H1 (cell line): ENCODE data around the gene IGFBP4. TPM values are rescaled to one million over a fixed set of nuclear protein-coding genes. Genes with fewer than 3 reads are reported as not detected.

ENCODE experiments used
- CTCF ChIA-PET: fragments of 300-600 bp; sonication (Branson Sonifier 250); formaldehyde crosslinking; loops from one replicate; lab custom pipeline; 2021; ENCODE audit not compliant: partially characterized antibody; lab: Charles Lee
- POLR2A ChIA-PET: fragments of 300-600 bp; sonication (Branson Sonifier 250); formaldehyde crosslinking; loops from one replicate; lab custom pipeline; 2021; ENCODE audit warnings: inconsistent platforms; ENCODE audit not compliant: partially characterized antibody; lab: Charles Lee
- DNase-seq, 2 experiments: peaks; one replicate each; pipeline versions ENCODE4 v3.0.0 to v3.0.0-alpha.2; 2010 to 2022; ENCODE audit warnings: low spot score in 2 of 2, low read depth in 1 of 2, mixed read lengths in 1 of 2
- FAIRE-seq: peaks from 2 replicates; lab custom pipeline; 2011; peaks lifted over from hg19 to GRCh38; lab: Jason Lieb, UNC
- H2AFZ ChIP-seq: 2 replicates; pipeline ENCODE4 v1.8.1; 2012; ENCODE audit warnings: low read length, inconsistent platforms
- H2AK5ac ChIP-seq: 2 replicates; pipeline ENCODE4 v1.6.1; 2013; ENCODE audit warnings: low read depth, low read length
- H2BK120ac ChIP-seq: replicated peaks from 2 replicates; pipeline ENCODE3; 2013; ENCODE audit warnings: low read depth, low read length, inconsistent platforms
- H2BK12ac ChIP-seq: 2 replicates; pipeline ENCODE4 v1.6.1; 2013; ENCODE audit warnings: low read depth, low read length
- H2BK15ac ChIP-seq: 2 replicates; pipeline ENCODE4 v1.6.1; 2013; ENCODE audit warnings: low read length
- H2BK20ac ChIP-seq: 2 replicates; pipeline ENCODE4 v1.6.1; 2013; ENCODE audit warnings: low read length
- H2BK5ac ChIP-seq: 2 replicates; pipeline ENCODE4 v1.6.1; 2013; ENCODE audit warnings: low read depth, low read length
- H3K14ac ChIP-seq: 2 replicates; pipeline ENCODE4 v1.6.1; 2013; ENCODE audit warnings: inconsistent platforms; ENCODE audit not compliant: insufficient read length
- H3K18ac ChIP-seq: 2 replicates; pipeline ENCODE4 v1.6.1; 2013; ENCODE audit warnings: low read length; ENCODE audit errors: extremely low read depth
- H3K23ac ChIP-seq: 2 replicates; pipeline ENCODE4 v1.6.1; 2013; ENCODE audit warnings: inconsistent platforms; ENCODE audit not compliant: insufficient read length
- H3K23me2 ChIP-seq: 2 replicates; pipeline ENCODE4 v1.6.1; 2013; ENCODE audit warnings: low read depth, low read length
- H3K27ac ChIP-seq: 2 replicates; pipeline ENCODE4 v1.6.1; 2011; ENCODE audit warnings: low read depth, low read length, inconsistent platforms
- H3K27me3 ChIP-seq, 4 experiments: replicated peaks in 1 of 4; 1 replicate in 1 of 4; 2 replicates in 3 of 4; pipeline versions ENCODE4 v1.6.1 to v1.8.1; 2011 to 2013; ENCODE audit warnings: low read length in 3 of 4, mild to moderate bottlenecking in 3 of 4, inconsistent platforms in 2 of 4, mixed read lengths in 2 of 4, moderate library complexity in 1 of 4; ENCODE audit not compliant: control insufficient read depth in 3 of 4, insufficient read depth in 3 of 4; ENCODE audit errors: extremely low read depth in 1 of 4
- H3K36me3 ChIP-seq, 4 experiments: 2 replicates each; pipeline versions ENCODE4 v1.6.1 to v1.8.1; 2011 to 2013; ENCODE audit warnings: mild to moderate bottlenecking in 4 of 4, low read length in 3 of 4, moderate library complexity in 2 of 4, control low read depth in 1 of 4, inconsistent platforms in 1 of 4; ENCODE audit not compliant: insufficient read depth in 4 of 4, control insufficient read depth in 2 of 4
- H3K4ac ChIP-seq: replicated peaks from 2 replicates; pipeline ENCODE3; 2013; ENCODE audit warnings: low read length, low read depth, mixed read lengths, inconsistent platforms; ENCODE audit not compliant: insufficient read length
- H3K4me1 ChIP-seq, 4 experiments: replicated peaks in 1 of 4; 1 replicate in 1 of 4; 2 replicates in 3 of 4; pipeline versions ENCODE4 v1.6.1 to v1.8.1; 2011 to 2013; ENCODE audit warnings: low read length in 3 of 4, inconsistent platforms in 2 of 4, mixed read lengths in 1 of 4; ENCODE audit not compliant: insufficient read depth in 4 of 4, control insufficient read depth in 3 of 4
- H3K4me2 ChIP-seq, 2 experiments: 2 replicates each; pipeline versions ENCODE4 v1.6.1 to v1.8.1; 2011 to 2013; ENCODE audit warnings: low read depth in 2 of 2, low read length in 2 of 2, control low read depth in 1 of 2, inconsistent platforms in 1 of 2, mild to moderate bottlenecking in 1 of 2; ENCODE audit not compliant: insufficient read depth in 1 of 2
- H3K4me3 ChIP-seq, 4 experiments: fragments of 200-600, 300-600 bp in 1 of 4; sonication (generic), shearing (Covaris generic), sonication (Bioruptor Twin) in 1 of 4; 2 replicates each; pipeline versions ENCODE4 v1.5.1 to v1.8.1; 2011 to 2016; ENCODE audit warnings: low read length in 4 of 4, low read depth in 3 of 4, control low read depth in 2 of 4, inconsistent platforms in 2 of 4, mild to moderate bottlenecking in 2 of 4, mixed read lengths in 1 of 4, moderate library complexity in 1 of 4; ENCODE audit not compliant: insufficient read depth in 2 of 4; ENCODE audit errors: extremely low read depth in 1 of 4
- H3K56ac ChIP-seq: replicated peaks from 2 replicates; pipeline ENCODE3; 2013; ENCODE audit warnings: low read depth, mild to moderate bottlenecking, mixed read lengths, low read length, inconsistent platforms; ENCODE audit not compliant: insufficient read length
- H3K79me1 ChIP-seq: 2 replicates; pipeline ENCODE4 v1.6.1; 2013; ENCODE audit warnings: low read depth, low read length, control low read depth
- H3K79me2 ChIP-seq, 2 experiments: 2 replicates each; pipeline versions ENCODE4 v1.6.1 to v1.8.1; 2012 to 2013; ENCODE audit warnings: low read length in 2 of 2, mild to moderate bottlenecking in 2 of 2, inconsistent platforms in 1 of 2; ENCODE audit not compliant: insufficient read depth in 2 of 2, control insufficient read depth in 1 of 2
- H3K9ac ChIP-seq, 4 experiments: replicated peaks in 1 of 4; 1 replicate in 1 of 4; 2 replicates in 3 of 4; pipeline versions ENCODE4 v1.6.1 to v1.8.1; 2011 to 2013; ENCODE audit warnings: low read depth in 3 of 4, low read length in 3 of 4, control low read depth in 2 of 4, mild to moderate bottlenecking in 2 of 4, moderate library complexity in 2 of 4, inconsistent platforms in 1 of 4; ENCODE audit errors: extremely low read depth in 1 of 4
- H3K9me3 ChIP-seq, 2 experiments: 2 replicates each; pipeline versions ENCODE4 v1.6.1 to v1.8.1; 2012 to 2013; ENCODE audit warnings: mild to moderate bottlenecking in 2 of 2, moderate library complexity in 2 of 2, control low read depth in 1 of 2, inconsistent platforms in 1 of 2, low read depth in 1 of 2, low read length in 1 of 2, mixed read lengths in 1 of 2; ENCODE audit not compliant: insufficient read depth in 2 of 2
- H4K20me1 ChIP-seq, 2 experiments: replicated peaks in 1 of 2; 2 replicates each; pipeline versions ENCODE3 to v1.8.1; 2011 to 2013; ENCODE audit warnings: inconsistent platforms in 2 of 2, low read length in 2 of 2, mild to moderate bottlenecking in 1 of 2; ENCODE audit not compliant: insufficient read depth in 2 of 2, control insufficient read depth in 1 of 2
- H4K5ac ChIP-seq: 2 replicates; pipeline ENCODE4 v1.6.1; 2013; ENCODE audit warnings: low read length, low read depth, mixed read lengths, inconsistent platforms; ENCODE audit not compliant: insufficient read length
- H4K8ac ChIP-seq: 2 replicates; pipeline ENCODE4 v1.8.0; 2013; ENCODE audit warnings: mild to moderate bottlenecking, moderate library complexity, low read length, inconsistent platforms; ENCODE audit not compliant: insufficient read depth; ENCODE audit errors: extremely low read depth
- H4K91ac ChIP-seq: replicated peaks from 2 replicates; pipeline ENCODE3; 2013; ENCODE audit warnings: low read length, mixed read lengths, inconsistent platforms; ENCODE audit not compliant: insufficient read length
- CBX8 ChIP-seq: fragments of 300-800, 300-1000 bp; sonication (generic); IDR thresholded peaks from 2 replicates; pipeline ENCODE4 v1.7.1; 2016; ENCODE audit warnings: low read depth, low read length, borderline replicate concordance
- GTF2F1 ChIP-seq: IDR thresholded peaks from 2 replicates; pipeline ENCODE4 v1.6.1; 2012; ENCODE audit warnings: low read depth, low read length, improper control_type of control experiment, borderline replicate concordance
- HDAC6 ChIP-seq: IDR thresholded peaks from one replicate; pipeline ENCODE4 v1.7.1; 2012; ENCODE audit warnings: low read depth, mild to moderate bottlenecking, inconsistent platforms, low read length, moderate library complexity
- KDM4A ChIP-seq: IDR thresholded peaks from one replicate; pipeline ENCODE4 v1.7.1; 2012; ENCODE audit warnings: low read depth, mild to moderate bottlenecking, moderate library complexity, low read length, inconsistent platforms; ENCODE audit not compliant: severe bottlenecking
- NRF1 ChIP-seq: IDR thresholded peaks from 2 replicates; pipeline ENCODE4 v1.6.1; 2011; ENCODE audit warnings: mild to moderate bottlenecking, low read depth, low read length, improper control_type of control experiment
- RBBP5 ChIP-seq: IDR thresholded peaks from 2 replicates; pipeline ENCODE4 v1.7.1; 2012; ENCODE audit warnings: low read depth, mild to moderate bottlenecking, inconsistent platforms, low read length, moderate library complexity, borderline replicate concordance
- SIN3A ChIP-seq, 2 experiments: IDR thresholded peaks in 1 of 2; conservative IDR thresholded peaks in 1 of 2; 2 replicates each; pipeline ENCODE4 v1.6.1; 2011 to 2012; ENCODE audit warnings: low read length in 2 of 2, improper control_type of control experiment in 1 of 2, low read depth in 1 of 2, mild to moderate bottlenecking in 1 of 2
- SRF ChIP-seq: IDR thresholded peaks from 2 replicates; pipeline ENCODE4 v1.6.1; 2011; ENCODE audit warnings: mild to moderate bottlenecking, low read depth, low read length, moderate library complexity
- SUZ12 ChIP-seq: fragments of 200-600 bp; sonication (generic); IDR thresholded peaks from 2 replicates; pipeline ENCODE4 v1.6.1; 2012; ENCODE audit warnings: mild to moderate bottlenecking, inconsistent platforms, low read length, moderate library complexity, mixed read lengths
- TEAD4 ChIP-seq: IDR thresholded peaks from 2 replicates; pipeline ENCODE4 v1.6.1; 2012; ENCODE audit warnings: low read depth, low read length, inconsistent platforms, mixed read lengths
- YY1 ChIP-seq: IDR thresholded peaks from 2 replicates; pipeline ENCODE4 v1.6.1; 2011; ENCODE audit warnings: low read depth, mild to moderate bottlenecking, low read length
- ZNF274 ChIP-seq: IDR thresholded peaks from 2 replicates; pipeline ENCODE4 v1.7.0; 2012; ENCODE audit warnings: low read length, borderline replicate concordance; ENCODE audit errors: extremely low read depth
- WGBS, 2 experiments: shearing (Covaris generic) in 1 of 2; methylation state at CpG; one replicate each; pipeline versions ENCODE4 v1.1.6 to v1.1.7; 2013 to 2015; ENCODE audit warnings: low lambda C conversion rate in 2 of 2, mixed read lengths in 2 of 2, inconsistent platforms in 1 of 2, low coverage in 1 of 2, missing lambda C conversion rate in 1 of 2; ENCODE audit not compliant: insufficient replicate concordance in 2 of 2, insufficient coverage in 1 of 2, insufficient read length in 1 of 2; ENCODE audit errors: extremely low coverage in 1 of 2, missing lambda C conversion rate in 1 of 2; 5-methylcytosine and 5-hydroxymethylcytosine counted together
- polyA plus RNA-seq, 7 experiments: library from polyadenylated mRNA; depleted of rRNA in 3 of 7; stranded (reverse) in 5 of 7; unstranded in 2 of 7; fragments of >200 nt in 5 of 7; fragments of 200-250 nt in 2 of 7; gene quantifications; 1 replicate in 5 of 7; 2 replicates in 1 of 7; 4 replicates in 1 of 7; pipeline versions ENCODE4 v1.2.1 to v1.2.3, GENCODE V29; 2011 to 2013; ENCODE audit warnings: missing spikeins in 2 of 7, mixed read lengths in 2 of 7
- total RNA-seq: library from RNA; stranded (reverse); fragmentation: NEBNext Ultra II Directional; extraction: Animal tissue kit (Norgen Biotek cat#: 25700); gene quantifications from 2 replicates; pipeline ENCODE4 v1.2.1, GENCODE V29; 2021

Gene IGFBP4
- total and polyA plus RNA-seq, 2 of the 8 experiments (the other 6 are each of a cell fraction or from before 2014, with no cell fraction given), result 85.5 to 105 TPM

DNA sequence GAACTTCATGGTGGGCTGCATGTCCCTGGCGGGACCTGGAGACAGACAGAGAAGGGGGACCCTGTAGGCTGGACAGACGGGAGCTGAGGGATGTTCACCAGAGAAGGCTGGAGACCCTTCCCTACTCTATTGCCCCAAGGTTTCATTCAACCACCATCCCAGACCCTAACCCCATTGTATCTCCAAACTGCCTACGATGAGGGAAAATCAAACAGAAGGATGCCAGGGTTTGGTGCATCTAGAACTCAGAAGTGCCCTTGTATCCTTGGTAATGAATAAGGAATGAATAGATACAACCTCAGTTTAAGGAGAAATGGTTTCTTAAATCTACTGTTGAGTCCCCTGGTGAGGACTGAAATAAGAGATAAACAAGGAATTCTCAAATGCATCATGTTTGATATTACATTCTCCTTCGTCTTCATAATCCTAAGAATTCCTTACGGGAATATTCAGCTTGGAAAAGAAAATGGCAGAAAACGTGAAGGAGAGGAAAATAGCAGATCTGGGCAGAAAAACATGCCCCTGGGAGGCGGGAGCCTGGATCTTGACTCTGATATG, 41.8 kb downstream of the IGFBP4 start:
- Histone ChIP-seq H2AK5ac (no peak overlapping the region), H2AFZ (no peak overlapping the region), H4K20me1 (no peaks in the 10 kb centered on the region), H2BK12ac (no peak overlapping the region), H2BK120ac (no peak overlapping the region), H3K79me1 (no peaks in the 10 kb centered on the region), H3K9ac (no peak overlapping the region), H3K23me2 (no peaks in the 10 kb centered on the region; the same call in 1 of the 2 replicates), H4K8ac (no peak overlapping the region), H4K91ac (no peak overlapping the region), H3K36me3 (no peaks in the 10 kb centered on the region), H3K4me3 (no peak overlapping the region), H3K23ac (no peak overlapping the region), H3K27me3 (no peaks in the 10 kb centered on the region; a peak in 2 of 7 replicates), H3K9me3 (no peaks in the 10 kb centered on the region), H3K79me2 (no peaks in the 10 kb centered on the region), H3K4ac (no peak overlapping the region), H3K14ac (no peak overlapping the region), H3K4me2 (no peak overlapping the region), H3K18ac (no peak overlapping the region), H2BK5ac (no peak overlapping the region), H2BK15ac (no peak overlapping the region), H3K56ac (no peak overlapping the region), H3K4me1 (peaks cover 0 to 26% (median 12%) of the 10 kb centered on the region in 4 experiments; a peak in 6 of 7 replicates), H2BK20ac (no peak overlapping the region), H4K5ac (no peak overlapping the region), H3K27ac (no peak overlapping the region)
- POLR2A ChIA-PET, result interaction anchor here (1.0 kb wide), 1 partner anchor 74 kb away, joined by 3 read pairs; no protein-coding TSS in a partner anchor
- TF ChIP-seq TEAD4 (no peak), NRF1 (no peak), SIN3A (conservative IDR thresholded peaks at IDR 0.05 in 1 of 2, IDR thresholded peaks at IDR 0.05 in 1 of 2; ENCODE audit: low read depth in 1 of 2, low read length in 2 of 2) (no peak), RBBP5 (no peak), KDM4A (no peak), HDAC6 (no peak), SUZ12 (no peak), GTF2F1 (no peak), ZNF274 (no peak), YY1 (no peak), SRF (no peak), CBX8 (no peak)
- CTCF ChIA-PET, result interaction anchor here (1.1 to 5.0 kb wide), 6 partner anchors 9 to 69 kb away, joined by 3 to 52 read pairs (median 4); no protein-coding TSS in a partner anchor
- DNase-seq, result no peak
- FAIRE-seq, result no peak
- WGBS, 2 experiments, result 87% methylated on average over 7 of the region's 7 CpGs; no CpG with 5 or more reads in 1 of the 2 experiments
